Stimulated activated CD8-positive, alpha-beta memory T cell treated with anti-CD3 and anti-CD28 coated beads, Interleukin-15, amount 100 ng/mL, for 4 hours (primary cell): ENCODE results near the gene THAP4.
"Not testable (repeated sequence)": the region's sequence is repeated elsewhere in the genome, so short reads cannot be mapped to it uniquely, and the experiment has no call there.

Source experiments
- DNase-seq, 2 donors: peaks; one replicate each; pipeline ENCODE4 v3.0.0-alpha.2; 2020; ENCODE audit warnings: low read depth in 2 of 2

Gene THAP4

GRCh38 chr2:241613017-241613780 lies 23.8 kb downstream of the THAP4 start:
- no peak for DNase-seq

- no peak for DNase-seq
Observed at GRCh38 chr2:241612156-241613016, 24.6 kb downstream of the THAP4 start.

DNA sequence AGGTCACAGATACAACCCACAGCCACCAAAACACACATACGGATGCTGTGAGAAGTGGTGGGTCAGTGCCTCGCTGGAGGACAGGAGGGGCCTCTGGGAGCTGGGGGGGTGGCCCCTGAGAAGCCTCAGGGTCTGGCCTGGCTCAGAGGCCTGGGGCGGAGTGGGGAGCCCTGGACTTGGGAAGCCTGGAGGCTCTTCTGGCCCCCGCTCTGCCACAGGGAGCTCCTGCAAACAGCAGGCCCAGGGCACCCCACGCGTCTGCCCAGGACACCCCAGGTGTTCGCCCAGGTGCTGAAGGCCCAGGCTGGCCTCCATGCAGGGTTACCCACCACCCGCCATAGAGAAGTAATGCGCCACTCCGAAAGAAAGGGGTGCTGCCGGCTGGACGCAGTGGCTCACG lies 25.9 kb downstream of the THAP4 start:
- no peak for DNase-seq

GRCh38 chr2:241609859-241610793 lies 26.8 kb downstream of the THAP4 start:
- peak; percentile 83 to 84 for DNase-seq

GRCh38 chr2:241608881-241609280 lies 28.1 kb downstream of the THAP4 start:
- DNase-seq = no peak

DNA sequence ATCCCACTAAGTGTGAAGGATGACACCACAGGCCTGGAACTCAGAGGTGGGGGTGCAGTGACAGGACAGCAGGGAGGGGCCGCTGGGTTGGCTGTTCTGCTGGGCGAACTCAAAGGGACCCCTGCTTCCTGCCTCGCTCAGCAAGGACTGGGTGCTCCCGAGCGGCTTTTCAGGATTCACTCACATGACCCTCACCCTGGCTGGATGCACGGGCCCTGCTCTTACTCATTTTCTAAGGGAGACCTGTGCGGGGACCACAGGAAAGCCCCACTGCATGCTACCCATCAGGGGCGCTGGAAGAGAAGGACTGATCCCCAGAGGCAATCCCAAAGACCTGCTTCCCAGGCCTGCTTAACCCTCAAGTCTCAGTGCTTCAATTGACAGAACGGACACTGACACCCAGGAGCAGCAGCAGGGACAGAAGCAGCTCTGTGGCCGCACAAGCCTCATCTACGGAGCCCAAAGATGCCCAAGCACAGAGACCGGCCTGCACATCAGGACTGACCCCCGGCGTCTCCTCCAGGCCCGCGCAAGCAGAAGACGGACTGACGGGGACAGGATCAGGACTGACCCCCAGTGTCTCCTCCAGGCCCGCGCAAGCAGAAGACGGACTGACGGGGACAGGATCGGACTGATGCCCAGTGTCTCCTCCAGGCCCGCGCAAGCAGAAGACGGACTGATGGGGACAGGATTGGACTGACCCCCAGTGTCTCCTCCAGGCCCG lies 29.6 kb downstream of the THAP4 start:
- DNase-seq = no peak

- DNase-seq = no peak
Observed at GRCh38 chr2:241606186-241606585, 30.8 kb downstream of the THAP4 start.

GRCh38 chr2:241603686-241604085 lies 33.3 kb downstream of the THAP4 start:
- DNase-seq = no peak

DNA sequence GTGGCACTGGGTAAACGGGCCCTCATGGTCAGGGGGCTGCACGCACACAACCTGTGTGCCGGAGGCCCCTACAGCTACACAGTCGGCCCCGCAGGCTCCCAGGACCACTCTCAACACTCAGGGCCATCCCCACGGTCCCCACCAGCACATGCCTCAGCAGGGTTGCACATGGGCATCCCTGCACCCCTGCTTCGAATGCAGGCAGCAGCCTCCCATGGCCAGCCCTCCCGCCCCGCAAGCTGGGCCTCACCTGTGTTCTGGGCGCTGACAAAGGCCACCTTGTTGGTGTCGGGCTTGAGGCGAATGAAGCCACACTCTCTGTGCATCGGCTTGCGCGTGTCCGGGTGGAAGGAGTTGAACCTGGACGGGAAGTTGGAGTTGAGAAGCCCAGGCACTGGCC lies 34.2 kb downstream of the THAP4 start:
- no peak for DNase-seq

- DNase-seq = no peak
Observed at GRCh38 chr2:241601841-241602240, 35.1 kb downstream of the THAP4 start.

DNA sequence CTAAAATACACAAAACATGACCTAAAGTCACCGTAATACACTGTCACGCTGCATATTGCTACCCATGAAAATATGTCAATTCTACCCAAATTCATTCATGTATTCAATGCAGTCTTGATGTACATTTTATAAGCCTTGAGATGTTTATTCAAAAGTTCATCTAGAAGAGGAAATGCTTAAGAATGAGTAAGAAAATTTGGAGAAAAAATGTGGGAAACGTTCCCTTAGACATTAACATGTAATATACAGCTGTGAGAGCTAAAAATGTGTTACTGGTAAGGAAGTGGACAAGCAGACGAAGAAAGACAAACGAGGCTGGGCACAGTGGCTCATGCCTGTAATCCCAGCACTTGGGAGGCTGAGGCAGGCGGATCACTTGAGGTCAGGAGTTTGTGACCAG lies 37.3 kb downstream of the THAP4 start:
- DNase-seq = no peak

DNA sequence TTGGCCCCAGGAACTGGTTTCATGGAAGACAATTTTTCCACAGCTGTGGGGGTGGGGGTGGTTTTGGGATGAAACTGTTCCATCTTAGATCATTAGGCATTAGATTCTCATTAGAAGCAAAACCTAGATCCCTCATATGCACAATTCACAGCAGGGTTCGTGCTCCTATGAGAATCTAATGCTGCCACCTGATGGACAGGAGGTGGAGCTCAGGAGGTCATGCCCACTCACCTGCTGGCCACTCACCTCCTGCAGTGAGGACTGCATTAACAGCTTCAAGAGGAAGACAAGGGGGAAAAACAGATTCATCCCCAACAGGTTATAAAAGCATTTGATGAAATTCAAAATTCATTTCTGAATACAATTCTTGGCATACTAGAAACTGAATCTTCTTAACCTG lies 38.5 kb downstream of the THAP4 start:
- DNase-seq = no peak

- no peak for DNase-seq
Observed at GRCh38 chr2:241598061-241598460, 38.9 kb downstream of the THAP4 start.

DNA sequence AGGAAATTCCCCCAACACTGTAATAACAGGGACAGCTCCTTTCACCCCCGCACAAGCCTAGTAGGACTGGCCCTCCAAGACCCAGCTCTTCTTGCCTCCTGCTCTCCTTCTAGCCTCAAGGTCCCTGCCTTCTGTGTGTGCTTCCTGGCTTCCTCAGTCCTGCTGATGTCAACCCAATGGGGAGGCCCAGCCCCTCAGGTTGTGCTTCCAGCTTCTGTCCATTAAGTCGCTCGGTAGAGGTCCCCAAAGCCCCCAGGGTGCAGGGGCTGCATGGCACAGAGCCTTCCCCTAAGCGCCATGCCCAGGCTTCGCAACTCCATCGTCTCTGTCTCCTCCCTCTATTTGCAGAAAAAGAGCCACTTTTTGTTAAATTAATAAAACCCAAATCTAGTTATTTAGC lies 39.4 kb downstream of the THAP4 start:
- DNase-seq = no peak

DNA sequence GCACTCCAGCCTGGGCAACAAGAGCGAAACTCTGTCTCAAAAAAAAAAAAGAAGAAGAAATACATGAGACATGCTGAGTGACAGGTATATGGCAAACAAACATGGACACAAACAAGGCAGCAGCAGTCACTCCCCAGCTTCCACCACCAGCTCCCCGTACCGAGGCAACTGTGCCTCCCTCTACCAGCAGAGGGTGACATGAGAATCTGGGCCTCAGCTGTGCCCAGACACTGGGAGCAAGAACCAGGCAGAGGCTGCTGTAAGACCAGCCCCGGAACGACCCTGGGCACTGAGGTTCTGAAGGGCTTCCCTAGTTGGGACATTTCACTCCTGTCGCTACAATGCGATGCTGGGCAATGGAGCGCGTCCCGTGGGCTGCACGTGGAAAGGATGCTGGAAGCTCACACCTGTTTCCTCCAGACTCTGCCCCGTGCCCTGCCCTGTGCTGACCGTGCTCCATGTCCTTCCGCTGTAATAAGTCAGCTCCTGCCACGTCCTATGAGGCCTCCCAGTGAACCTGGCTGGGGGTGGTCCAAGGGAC lies 41.3 kb downstream of the THAP4 start:
- DNase-seq = no peak

GRCh38 chr2:241593271-241593670 lies 43.7 kb downstream of the THAP4 start:
- no peak for DNase-seq

- no peak for DNase-seq
Observed at GRCh38 chr2:241592126-241592845, 44.7 kb downstream of the THAP4 start.

- not testable (repeated sequence) for DNase-seq
Observed at GRCh38 chr2:241590496-241591455, 46.2 kb downstream of the THAP4 start.

DNA sequence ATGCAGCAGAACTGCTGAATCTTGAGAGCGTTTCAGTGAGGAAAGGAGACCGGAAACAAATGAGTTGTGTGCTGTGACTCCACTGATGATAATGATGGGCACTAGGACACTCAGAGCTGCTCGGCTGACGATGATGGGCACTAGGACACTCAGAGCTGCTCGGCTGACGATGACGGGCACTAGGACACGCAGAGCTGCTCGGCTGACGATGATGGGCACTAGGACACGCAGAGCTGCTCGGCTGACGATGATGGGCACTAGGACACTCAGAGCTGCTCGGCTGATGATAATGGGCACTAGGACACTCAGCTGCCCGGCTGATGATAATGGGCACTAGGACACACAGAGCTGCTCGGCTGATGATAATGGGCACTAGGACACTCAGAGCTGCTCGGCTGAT lies 47.1 kb downstream of the THAP4 start:
- DNase-seq = not testable (repeated sequence)
